NCI-H128 (cell line): Measurements from ENCODE around the gene CIDEC.
A peak's percentile ranks its signal among the peaks of the same experiment; 100 is the strongest.
"Not testable (repeated sequence)": the region's sequence is repeated elsewhere in the genome, so short reads cannot be mapped to it uniquely, and the experiment has no call there.

Source experiments
- DNase-seq: peaks from one replicate; lab custom pipeline; 2025; ENCODE audit not compliant: unreplicated experiment; lab: John Stamatoyannopoulos, UW

Gene CIDEC

DNA sequence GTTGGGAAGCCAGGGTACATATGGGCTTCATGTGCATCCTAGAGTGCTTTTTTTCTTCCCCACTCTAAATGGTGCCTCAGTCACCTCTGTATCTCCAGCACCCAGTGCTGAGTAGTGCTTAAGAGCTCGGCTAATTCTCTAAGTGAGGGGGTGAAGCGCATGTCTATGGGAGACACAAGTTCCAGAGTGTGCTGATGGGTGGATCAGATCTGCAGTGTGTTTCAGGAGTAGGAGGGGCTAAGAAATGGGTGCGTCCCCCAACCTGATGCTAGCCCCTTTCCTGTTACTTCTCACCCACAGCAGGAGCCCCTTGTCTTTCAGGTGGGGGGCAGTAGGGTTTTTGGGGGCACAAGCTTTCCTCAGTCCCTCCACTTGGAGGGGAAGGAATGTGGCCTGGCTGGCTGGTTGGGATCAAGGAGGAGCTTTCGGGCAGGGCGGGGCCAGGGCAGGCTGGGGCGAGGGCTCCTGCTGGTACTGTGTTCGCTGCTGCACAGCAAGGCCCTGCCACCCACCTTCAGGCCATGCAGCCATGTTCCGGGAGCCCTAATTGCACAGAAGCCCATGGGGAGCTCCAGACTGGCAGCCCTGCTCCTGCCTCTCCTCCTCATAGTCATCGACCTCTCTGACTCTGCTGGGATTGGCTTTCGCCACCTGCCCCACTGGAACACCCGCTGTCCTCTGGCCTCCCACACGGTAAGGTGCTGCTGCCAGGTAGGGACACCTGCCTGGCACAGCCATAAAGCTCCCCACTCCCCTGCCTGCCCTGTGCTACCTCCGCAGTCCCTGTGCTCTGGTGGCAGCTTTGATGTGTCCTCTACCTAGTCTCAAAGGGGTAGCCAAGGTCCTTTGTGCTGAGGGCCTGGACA, 22.6 kb upstream of the CIDEC start, which contains the start of gene IL17RE:
IL17RE (plus strand) TSS at position 477 of the 866 bp plus-strand sequence; CDS start at position 562, 85 bp downstream.
- DNase-seq, result no peak

DNA sequence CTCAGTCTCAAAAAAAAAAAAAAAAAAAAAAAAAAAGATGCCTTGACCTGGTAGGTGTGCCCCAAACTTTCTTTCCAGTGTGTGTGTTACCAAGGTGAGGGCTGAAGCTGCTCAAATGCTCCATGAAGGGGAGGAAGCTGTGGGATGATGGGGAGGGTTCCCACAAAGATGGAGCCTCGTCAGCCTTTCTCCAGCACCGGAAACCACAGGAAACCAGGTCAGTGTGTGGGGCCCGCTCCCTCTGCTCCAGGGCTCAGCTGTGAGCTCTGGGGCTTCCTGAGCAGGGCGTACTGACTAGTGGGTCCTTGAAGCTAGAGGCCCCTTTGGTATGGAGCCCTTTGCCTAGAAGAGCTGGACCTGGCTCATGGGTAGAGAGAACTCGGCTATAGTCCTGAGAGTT, 21.9 kb upstream of the CIDEC start:
- no peak for DNase-seq

DNA sequence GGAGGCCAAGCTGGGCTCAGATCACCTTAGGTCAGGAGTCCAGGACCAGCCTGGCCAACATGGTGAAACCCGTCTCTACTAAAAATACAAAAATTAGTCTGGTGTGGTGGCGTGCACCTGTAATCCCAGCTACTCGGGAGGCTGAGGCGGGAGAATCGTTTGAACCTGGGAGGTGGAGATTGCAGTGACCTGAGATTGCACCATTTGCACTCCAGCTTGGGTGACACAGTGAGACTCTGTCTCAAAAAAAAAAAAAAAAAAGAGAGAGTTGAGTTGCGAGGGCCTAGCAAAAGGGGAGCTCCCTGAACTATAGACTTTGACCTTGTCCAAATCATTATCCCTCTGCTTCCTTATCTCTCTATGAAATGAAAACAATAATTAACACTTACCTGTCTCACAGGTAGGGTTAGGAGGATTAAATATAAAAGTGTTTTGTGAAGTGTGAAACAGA, 20.9 kb upstream of the CIDEC start:
- DNase-seq, result not testable (repeated sequence)

DNA sequence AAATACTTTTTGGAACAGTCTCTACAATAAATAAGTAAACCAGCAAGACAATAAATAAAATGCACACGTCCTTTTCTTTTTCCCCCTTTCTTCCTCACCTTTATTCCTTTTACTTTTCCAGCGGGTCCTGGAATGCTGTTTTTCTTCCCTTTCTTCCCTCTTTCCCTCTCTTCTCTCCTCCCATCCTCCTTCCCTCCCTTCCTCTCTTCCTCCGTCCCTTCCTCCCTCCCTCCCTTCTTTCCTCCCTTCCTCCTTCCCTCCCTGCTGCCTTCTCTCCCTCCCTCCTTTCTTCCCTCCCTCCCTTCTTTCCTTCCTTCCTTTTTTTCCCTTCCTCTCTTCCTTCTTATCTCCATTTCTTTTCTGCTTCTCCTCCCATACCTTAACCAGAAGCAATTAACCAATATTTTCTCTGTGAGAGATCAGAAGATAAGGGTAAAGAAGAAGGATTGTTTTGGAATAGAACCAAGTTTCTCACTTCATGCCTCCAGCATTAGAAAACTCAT, 19.3 kb upstream of the CIDEC start:
- DNase-seq, result no peak

DNA sequence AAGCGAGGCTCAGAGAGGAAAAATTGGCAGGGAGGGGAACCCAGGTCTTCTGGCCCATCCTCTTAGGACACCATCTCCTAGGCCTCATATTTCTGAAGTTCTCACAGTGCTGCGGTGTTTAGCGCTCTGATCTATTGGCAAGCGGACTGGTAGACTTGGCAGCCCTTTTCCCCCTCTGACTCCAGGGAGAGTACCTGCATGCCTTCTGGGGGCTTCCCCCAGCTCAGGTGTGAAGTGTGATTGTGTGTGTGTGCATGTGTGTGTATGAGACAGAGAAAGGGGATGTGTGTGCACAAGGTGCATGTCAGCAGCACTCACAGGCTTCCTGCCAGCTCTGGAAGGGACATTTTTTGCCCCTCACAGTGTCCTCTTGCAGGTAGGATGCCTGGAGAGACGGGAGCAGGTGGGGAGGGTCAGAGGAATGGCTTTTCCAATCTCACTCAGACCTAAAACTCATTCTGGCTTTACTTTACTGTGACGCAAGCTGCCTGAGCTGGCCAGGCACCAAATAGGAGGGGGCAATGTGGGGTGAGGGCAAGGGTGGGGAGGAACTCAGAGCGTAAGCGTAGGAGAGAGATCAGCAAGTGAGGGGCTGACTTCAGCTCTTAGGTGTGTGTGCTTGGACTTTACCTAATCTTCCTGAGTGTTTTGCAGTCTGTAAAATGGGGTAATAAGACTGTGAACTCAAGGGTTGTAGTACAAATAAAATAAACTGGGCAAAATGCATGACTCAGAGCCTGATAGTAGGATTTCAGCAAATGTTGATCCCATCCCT, 18.6 kb upstream of the CIDEC start:
- DNase-seq, result no peak

DNA sequence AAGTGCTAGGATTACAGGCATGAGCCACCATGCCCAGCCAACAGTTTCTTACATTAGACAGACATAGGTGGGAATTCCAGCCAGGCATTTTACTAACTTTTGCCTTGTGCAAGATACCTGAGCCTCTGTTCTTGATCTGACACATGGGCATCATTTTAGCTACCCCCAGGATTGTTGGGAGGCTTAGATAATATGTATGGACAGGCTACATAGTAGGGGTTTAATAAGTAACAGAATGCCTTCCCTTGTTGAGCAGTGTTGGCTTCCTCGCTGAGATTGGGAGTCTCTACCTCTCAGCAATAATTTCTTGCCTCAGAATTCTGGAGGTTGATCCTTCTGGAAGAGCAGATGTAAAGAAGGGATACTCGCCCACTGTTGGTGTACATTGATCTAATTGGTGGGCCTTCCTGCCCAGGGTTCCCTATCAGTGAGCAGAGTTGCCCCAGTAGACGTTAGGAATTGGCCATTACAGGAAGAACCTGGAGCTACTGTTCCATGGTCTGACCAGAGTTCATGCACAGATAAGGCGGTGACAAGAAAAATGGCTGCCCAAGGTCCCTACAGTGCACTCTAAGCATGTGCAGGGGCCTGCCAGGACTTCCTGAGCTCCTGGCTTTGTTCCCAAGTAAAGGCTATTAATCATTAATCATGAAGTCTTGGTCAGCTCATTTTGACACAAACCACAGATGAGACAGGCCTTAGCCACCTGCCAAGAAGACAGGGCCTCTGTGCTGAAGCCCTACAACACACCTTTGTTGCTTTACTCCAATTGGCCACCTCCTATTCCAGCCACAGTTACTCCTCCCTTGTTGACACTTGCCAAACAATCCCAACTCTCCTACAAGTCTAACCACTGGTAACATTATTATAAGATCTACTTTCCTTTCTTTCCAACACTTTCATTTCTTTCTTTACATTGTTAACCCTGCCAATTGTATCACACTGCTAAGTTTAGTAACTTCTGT, 17.6 kb upstream of the CIDEC start:
- no peak for DNase-seq

DNA sequence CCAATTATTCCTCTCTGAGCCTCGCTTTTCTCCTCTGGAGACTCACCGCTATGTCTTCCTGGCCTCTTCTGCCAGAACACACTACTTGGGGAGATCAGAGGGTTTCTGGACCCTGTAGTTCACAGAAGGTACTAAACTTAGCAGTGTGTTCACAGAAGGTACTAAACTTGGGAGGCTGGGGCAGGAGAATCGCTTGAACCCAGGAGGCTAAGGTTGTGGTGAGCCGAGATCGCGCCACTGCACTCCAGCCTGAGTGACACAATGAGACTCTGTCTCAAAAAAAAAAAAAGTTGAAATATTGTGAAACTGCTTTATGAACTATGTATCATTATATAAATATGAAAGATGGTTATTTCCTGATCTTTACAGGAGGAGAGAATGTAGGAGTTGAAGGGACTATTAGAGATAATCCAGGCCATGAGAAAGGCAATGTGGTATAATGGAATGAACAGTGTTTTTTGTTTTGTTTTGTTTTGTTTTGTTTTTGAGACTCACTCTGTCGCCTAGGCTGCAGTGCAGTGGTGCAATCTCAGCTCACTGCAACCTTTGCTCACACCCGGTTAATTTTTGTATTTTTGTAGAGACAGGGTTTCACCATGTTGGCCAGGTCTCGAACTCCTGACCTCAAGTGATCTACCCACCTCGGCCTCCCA, 16.8 kb upstream of the CIDEC start:
- not testable (repeated sequence) for DNase-seq

DNA sequence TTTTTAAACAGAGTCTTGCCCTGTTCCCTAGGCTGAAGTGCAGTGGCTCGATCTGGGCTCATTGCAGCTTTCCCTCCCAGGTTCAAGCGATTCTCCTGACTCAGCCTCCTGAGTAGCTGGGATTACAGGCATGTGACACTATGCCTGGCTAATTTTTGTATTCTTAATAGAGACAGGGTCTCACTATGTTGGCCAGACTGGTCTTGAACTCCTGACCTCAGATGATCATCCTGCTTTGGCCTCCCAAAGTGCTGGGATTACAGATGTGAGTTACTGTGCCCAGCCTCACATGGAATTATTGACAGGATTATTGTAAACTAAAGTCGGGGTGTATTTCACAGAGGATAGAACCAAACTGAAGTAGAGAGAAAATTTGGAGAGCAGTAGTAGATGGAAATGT, 15.7 kb upstream of the CIDEC start:
- not testable (repeated sequence) for DNase-seq

DNA sequence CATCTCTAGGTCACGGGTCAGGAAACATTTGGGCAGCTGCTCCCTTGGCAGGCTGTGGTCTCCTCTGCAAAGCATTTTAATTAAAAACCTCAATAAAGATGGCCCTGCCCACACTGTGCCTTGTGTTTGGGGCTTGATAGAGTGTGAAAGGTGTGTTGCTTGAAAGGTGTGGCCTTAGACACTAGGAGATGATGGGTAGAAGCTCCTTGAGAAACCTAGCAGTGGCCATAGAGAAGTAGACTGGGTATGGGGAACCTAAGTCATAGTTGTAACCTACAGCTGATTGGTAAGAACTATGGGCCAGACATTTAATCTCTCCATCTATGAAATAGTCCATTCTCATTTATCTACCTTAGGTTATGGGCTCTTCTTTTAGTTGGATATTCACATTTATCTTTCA, 13.7 kb upstream of the CIDEC start:
- DNase-seq, result no peak

DNA sequence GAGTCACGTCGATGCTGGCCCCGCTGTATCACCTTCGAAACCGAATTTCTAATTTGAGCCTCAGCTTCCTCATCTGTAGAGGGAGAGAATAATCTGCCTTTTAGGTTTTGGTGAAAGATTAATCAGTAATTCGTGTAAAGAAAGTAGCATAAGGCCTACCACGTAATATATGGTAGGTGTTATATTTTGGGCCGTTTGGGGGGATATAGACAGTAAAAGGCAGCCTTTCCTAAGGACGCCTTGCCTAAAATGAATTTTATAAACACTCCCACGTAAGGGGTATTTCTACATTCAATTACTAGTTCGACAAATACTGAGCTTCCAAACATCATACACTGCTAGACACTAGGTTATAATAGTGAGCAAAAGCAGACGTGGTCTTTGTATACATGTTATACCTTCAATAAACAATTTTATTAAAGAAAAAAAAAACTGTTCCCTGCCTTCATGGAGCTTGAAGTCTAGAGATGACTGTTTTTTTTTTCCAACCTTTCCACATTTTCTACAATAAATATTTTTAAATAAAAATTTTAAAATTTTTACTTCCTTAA, 11.1 kb upstream of the CIDEC start:
- DNase-seq, result no peak

DNA sequence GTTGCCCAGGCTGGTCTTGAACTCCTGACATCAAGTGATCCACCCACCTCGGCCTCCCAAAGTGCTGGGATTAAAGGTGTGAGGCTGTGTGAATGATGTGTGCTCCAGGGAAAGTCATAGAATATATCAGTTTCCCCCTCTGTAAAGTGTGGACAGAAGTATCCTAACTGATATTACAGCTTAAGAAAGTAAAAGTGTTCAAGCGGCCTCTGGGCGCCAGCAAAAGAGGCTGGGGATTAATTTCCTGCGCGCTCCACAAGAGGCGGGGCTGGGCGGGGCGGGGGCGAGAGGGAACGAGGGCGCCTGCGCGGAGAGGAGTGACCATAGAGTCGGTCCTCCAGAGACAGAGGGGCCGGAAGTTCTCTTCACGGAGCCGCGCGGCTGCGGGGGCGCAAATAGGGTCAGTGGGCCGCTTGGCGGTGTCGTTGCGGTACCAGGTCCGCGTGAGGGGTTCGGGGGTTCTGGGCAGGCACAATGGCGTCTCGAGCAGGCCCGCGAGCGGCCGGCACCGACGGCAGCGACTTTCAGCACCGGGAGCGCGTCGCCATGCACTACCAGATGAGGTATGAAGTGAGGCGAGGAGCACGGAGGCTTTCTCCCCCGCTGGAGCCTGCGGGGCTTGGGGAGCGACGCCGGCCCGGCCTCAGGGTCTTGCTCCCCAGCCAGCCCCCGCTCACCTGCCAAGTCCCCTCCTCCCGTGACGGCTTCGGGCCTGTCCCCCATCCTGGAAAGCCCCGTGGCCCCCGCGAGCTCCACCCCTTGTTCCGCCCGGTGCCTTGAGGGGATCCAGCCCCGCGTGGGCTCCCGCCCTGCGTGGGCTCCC, 10.4 kb upstream of the CIDEC start, which contains the start of gene JAGN1:
JAGN1 (plus strand) TSS at position 362 of the 823 bp plus-strand sequence; CDS start at position 475, 113 bp downstream.
- DNase-seq, result peak; percentile 51

DNA sequence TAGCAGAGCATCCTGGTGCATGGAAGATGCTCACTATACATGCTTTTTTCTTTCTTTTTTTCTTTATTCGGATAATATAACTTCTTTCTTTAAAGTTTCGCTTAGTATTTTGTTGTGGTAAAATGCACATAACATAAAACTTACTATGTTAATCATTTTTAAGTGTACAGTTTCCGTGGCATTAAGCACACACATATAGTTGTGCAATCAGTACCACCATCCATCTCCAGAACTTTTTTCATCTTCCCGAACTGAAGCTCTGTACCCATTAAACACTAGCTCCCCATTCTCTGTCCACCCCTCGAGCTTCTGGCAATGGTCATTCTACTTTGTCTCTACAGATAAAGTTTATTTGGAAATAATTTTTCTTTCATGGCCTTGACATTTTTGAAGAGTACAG, 9.4 kb upstream of the CIDEC start:
- no peak for DNase-seq

DNA sequence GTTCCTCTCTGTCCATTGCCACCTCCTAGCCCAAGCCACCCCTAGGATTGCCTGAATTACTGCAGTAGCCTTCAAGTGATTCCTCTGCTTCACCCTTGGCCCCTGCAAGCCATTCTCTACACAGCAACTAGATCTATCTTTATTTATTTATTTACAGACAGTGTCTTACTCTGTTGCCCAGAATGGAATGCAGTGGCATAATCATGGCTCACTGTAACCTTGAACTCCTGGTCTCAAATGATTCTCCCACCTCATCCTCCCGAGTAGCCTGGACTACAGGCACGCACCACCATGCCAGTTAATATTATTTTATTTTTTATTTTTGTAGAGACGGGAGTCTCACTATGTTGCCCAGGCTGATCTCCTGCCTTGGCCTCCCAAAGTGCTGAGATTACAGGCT, 8.5 kb upstream of the CIDEC start:
- DNase-seq, result no peak

DNA sequence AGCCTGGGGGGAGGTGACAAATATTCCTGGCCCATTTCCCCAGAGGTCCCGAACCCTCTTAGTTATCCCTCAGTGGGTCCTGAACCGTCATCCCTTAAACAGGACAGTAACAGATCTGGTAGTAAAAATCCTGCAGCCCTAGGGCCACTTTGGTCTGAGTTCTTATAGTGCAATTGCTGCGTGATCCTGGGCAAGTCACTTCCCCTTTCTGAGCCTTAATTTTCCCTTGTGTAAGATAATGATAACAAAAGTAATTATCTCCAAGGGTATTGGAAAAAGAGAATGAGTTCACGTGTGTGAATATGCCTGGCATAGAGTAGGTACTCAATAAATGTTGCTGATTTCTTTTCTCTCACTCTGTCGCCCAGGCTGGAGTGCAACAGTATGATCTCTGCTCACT, 7.4 kb upstream of the CIDEC start:
- DNase-seq, result no peak

DNA sequence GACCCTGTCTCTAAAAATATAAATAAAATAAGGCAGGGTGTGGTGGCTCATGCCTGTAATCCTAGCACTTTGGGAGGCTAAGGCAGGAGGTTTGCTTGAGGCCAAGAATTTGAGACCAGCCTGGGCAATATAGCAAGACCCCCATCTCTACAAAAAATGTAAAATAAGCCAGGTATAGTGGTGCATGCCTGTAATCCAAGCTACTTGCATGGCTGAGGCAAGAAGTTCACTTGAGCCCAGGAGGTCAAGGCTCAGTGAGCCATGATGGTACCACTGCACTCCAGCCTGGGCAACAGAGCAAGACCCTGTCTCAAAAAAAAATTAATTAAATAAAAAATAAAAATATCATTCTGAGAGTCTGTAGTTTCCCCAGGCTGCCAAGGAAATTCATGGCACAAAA, 6.3 kb upstream of the CIDEC start:
- no peak for DNase-seq

DNA sequence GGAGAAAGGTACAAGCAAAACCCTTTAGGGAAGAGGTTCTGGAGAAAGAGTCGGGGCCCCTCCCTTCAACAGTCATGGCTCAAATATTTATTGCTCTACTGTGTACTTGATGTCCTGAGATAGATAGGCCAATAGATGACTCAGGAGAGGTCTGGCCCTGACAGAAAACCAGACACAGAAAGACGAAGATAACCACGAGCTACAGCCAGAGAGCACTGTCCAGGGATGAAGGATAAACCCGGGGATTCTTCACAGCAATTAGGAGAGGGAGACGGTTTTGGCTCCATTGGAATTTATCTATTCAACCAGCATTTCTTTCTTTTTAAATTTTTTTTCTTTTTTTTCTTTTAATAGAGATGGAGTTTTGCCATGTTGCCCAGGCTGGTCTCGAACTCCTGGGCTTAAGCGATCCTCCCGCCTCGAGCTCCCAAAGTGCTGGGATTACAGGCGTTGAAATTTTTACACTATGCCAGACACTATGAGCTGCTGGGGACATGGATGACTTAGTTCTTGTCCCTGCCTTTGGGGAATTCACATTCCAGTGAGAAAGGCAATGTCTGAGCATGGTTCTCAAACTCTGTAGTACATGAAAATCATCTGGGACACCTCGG, 4.6 kb upstream of the CIDEC start:
- no peak for DNase-seq

DNA sequence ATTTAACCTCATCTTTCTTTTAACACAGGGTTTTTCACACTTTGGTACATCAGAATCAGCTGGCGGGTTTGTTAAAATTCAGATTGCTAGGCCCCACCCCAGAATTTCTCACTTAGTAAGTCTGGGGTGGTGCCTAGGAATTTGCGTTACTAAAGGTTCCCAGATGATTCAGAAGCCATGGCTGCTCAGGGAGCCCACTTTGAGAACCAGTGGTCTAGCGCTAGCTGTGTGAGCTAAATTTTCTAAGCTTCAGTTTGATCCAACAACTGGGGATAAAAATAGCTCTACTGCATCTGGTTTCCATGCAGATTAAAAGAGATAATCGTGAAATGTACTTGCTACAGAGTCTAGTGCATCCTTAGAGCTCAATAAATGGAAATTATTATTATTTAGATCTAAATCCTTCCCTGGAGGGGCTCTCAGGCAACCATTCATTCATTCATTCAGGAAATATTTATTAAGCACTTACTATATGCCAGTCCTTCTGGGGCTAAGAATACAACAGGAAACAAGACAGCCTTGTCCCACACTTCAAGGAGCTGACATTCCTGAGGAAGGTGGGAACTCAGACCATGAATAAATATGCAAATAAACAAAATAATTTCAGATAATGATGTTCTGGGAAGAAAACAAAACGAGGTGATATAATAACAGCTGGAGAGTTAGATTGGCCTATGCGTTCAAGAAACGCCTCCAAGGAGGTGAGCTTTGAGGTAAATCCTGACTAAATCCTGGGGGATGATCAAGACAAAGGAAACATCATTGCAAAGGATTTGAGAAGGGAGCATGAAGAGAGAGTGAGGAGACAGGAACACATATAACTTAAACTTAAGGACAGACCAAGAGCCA, 3.9 kb upstream of the CIDEC start:
- DNase-seq, result no peak

DNA sequence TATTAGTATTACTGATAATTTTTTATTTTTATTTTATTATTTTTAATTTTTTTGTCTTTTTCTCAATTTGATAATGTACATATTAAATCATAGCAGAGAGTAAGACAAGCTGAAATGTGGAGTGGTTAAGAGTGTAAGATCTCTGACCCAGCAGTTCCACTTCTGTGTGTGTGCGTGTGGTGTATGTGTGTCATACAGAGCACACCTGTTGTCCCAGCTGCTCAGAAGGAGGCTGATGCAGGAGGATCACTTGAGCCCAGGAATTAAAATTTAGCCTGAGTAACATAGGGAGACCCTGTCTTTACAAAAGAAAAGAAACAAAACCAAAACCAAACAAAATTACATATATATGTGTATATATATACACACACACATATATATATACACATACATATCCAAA, 1.4 kb upstream of the CIDEC start:
- DNase-seq, result no peak
